Neural cell (in vitro differentiated cells): ENCODE measurements around the gene KLK10. TPM values are rescaled to one million over a fixed set of nuclear protein-coding genes. Genes with fewer than 3 reads are reported as not detected.

Experiments used
- H2AFZ ChIP-seq: fragments of 200-600, 300-800 bp; sonication (generic), shearing (Covaris generic); 2 replicates; pipeline ENCODE4 v1.6.0; 2014; ENCODE audit warnings: low read depth, mild to moderate bottlenecking, antibody characterized with exemption, low read length, moderate library complexity
- H3F3A ChIP-seq: fragments of 200-600 bp; shearing (Covaris generic); 2 replicates; pipeline ENCODE4 v1.6.1; 2016; ENCODE audit warnings: mild to moderate bottlenecking, moderate library complexity, mixed read lengths, antibody characterized with exemption, low read length; ENCODE audit not compliant: insufficient read depth, poor library complexity, severe bottlenecking
- H3K27ac ChIP-seq: fragments of 200-600, 300-800 bp; sonication (generic), shearing (Covaris generic); 2 replicates; pipeline ENCODE4 v1.5.1; 2014; ENCODE audit warnings: mild to moderate bottlenecking, low read length, moderate library complexity
- H3K27me3 ChIP-seq: fragments of 300-800, 200-600 bp; sonication (generic), shearing (Covaris generic); 2 replicates; pipeline ENCODE4 v1.6.0; 2014; ENCODE audit warnings: mild to moderate bottlenecking, low read depth, low read length, moderate library complexity; ENCODE audit not compliant: insufficient read depth
- H3K36me3 ChIP-seq: fragments of 300-800, 200-600 bp; sonication (generic), shearing (Covaris generic); 2 replicates; pipeline ENCODE4 v1.5.1; 2014; ENCODE audit warnings: mild to moderate bottlenecking, antibody characterized with exemption, low read length, moderate library complexity; ENCODE audit not compliant: insufficient read depth
- H3K4me2 ChIP-seq: fragments of 300-800, 200-600 bp; sonication (generic), shearing (Covaris generic); 2 replicates; pipeline ENCODE4 v1.6.0; 2014; ENCODE audit warnings: mild to moderate bottlenecking, low read length
- H3K4me3 ChIP-seq: fragments of 300-800, 200-600 bp; sonication (generic), shearing (Covaris generic); 2 replicates; pipeline ENCODE4 v1.5.1; 2014; ENCODE audit warnings: mild to moderate bottlenecking, low read length, moderate library complexity
- H3K79me2 ChIP-seq: fragments of 200-600 bp; shearing (Covaris generic); replicated peaks from 2 replicates; pipeline ENCODE4 v1.6.0; 2014; ENCODE audit warnings: mild to moderate bottlenecking, low read length, moderate library complexity; ENCODE audit not compliant: insufficient read depth
- H3K9ac ChIP-seq: fragments of 300-800, 200-600 bp; sonication (generic), shearing (Covaris generic); 2 replicates; pipeline ENCODE4 v1.6.1; 2016; ENCODE audit warnings: mild to moderate bottlenecking, low read length, mixed read lengths
- H3K9me2 ChIP-seq: fragments of 200-600 bp; shearing (Covaris generic); 2 replicates; pipeline ENCODE4 v1.6.1; 2016; ENCODE audit warnings: mild to moderate bottlenecking, low read length, mixed read lengths; ENCODE audit not compliant: insufficient read depth
- H3K9me3 ChIP-seq: fragments of 200-600, 300-800 bp; sonication (generic), shearing (Covaris generic); 2 replicates; pipeline ENCODE4 v1.6.1; 2016; ENCODE audit warnings: mild to moderate bottlenecking, mixed run types, low read length, moderate library complexity, mixed read lengths
- H4K20me1 ChIP-seq: fragments of 200-600 bp; shearing (Covaris generic); 2 replicates; pipeline ENCODE4 v1.6.1; 2016; ENCODE audit warnings: mild to moderate bottlenecking, mixed run types; ENCODE audit not compliant: insufficient read depth
- EP300 ChIP-seq: fragments of 450-650 bp; conservative IDR thresholded peaks from 2 replicates; pipeline ENCODE4 v1.6.1; 2014; ENCODE audit warnings: antibody characterized with exemption, mild to moderate bottlenecking, moderate library complexity; ENCODE audit not compliant: poor library complexity, severe bottlenecking
- EZH2 ChIP-seq: fragments of 200-600, 300-800 bp; shearing (Covaris generic), sonication (generic); IDR thresholded peaks from 2 replicates; pipeline ENCODE4 v1.6.1; 2014; ENCODE audit warnings: antibody characterized with exemption, low read length, borderline replicate concordance, mild to moderate bottlenecking; ENCODE audit not compliant: insufficient read depth, poor library complexity, severe bottlenecking
- MXI1 ChIP-seq: fragments of 450-650 bp; conservative IDR thresholded peaks from 2 replicates; pipeline ENCODE4 v1.6.1; 2014; ENCODE audit warnings: antibody characterized with exemption, mild to moderate bottlenecking; ENCODE audit not compliant: poor library complexity, severe bottlenecking
- POLR2AphosphoS5 ChIP-seq: IDR thresholded peaks from 2 replicates; pipeline ENCODE4 v1.6.1; 2012
- RAD21 ChIP-seq: fragments of 450-650 bp; conservative IDR thresholded peaks from 2 replicates; pipeline ENCODE4 v1.6.1; 2014; ENCODE audit warnings: antibody characterized with exemption, mild to moderate bottlenecking, moderate library complexity
- SMC3 ChIP-seq: fragments of 450-650 bp; conservative IDR thresholded peaks from 2 replicates; pipeline ENCODE4 v1.6.1; 2014; ENCODE audit warnings: antibody characterized with exemption, mild to moderate bottlenecking, moderate library complexity; ENCODE audit not compliant: poor library complexity
- TAF1 ChIP-seq: IDR thresholded peaks from 2 replicates; pipeline ENCODE4 v1.6.1; 2012; ENCODE audit warnings: low read depth
- polyA plus RNA-seq: library from polyadenylated mRNA; depleted of rRNA; stranded (reverse); fragments of >200 nt; gene quantifications from 2 replicates; pipeline ENCODE4 v1.2.3, GENCODE V29; 2014
- TF ChIP-seq, protein P1 (sequence below): fragments of 450-650 bp; IDR thresholded peaks from 2 replicates; pipeline ENCODE4 v1.5.1; 2014; ENCODE audit warnings: antibody characterized with exemption, mild to moderate bottlenecking, moderate library complexity; ENCODE audit not compliant: poor library complexity, severe bottlenecking
- TF ChIP-seq, protein P2 (sequence below): IDR thresholded peaks from 2 replicates; pipeline ENCODE4 v1.6.1; 2012; ENCODE audit warnings: borderline replicate concordance

KLK10 gene
- polyA plus RNA-seq, 1 donor from 2014 or later, result 0.73 TPM

DNA sequence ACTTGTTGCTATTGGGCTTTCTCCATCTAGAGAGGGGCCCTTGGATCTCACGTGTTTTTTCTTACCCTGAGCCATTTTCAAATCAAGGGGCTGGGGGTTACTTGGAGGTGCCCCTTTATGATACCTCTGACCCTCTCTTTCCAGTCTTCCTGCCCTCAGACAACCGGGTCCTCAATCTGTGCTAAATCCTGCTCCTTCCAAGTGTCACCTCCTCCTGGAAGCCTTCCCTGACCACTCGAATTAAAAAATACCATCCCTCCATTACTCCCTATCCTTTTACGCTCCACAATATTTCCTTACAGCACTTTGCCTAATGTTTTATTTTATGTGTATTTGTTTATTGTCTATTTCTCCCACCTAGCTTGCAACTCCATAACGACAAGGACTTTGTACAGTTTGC lies 21.4 kb downstream of the KLK10 start:
- no peaks in the 10 kb centered on the region for H3K9me3 ChIP-seq
- no peaks in the 10 kb centered on the region for H3K27me3 ChIP-seq
- no peaks in the 10 kb centered on the region for H3K79me2 ChIP-seq
- TF ChIP-seq, protein P1, sequence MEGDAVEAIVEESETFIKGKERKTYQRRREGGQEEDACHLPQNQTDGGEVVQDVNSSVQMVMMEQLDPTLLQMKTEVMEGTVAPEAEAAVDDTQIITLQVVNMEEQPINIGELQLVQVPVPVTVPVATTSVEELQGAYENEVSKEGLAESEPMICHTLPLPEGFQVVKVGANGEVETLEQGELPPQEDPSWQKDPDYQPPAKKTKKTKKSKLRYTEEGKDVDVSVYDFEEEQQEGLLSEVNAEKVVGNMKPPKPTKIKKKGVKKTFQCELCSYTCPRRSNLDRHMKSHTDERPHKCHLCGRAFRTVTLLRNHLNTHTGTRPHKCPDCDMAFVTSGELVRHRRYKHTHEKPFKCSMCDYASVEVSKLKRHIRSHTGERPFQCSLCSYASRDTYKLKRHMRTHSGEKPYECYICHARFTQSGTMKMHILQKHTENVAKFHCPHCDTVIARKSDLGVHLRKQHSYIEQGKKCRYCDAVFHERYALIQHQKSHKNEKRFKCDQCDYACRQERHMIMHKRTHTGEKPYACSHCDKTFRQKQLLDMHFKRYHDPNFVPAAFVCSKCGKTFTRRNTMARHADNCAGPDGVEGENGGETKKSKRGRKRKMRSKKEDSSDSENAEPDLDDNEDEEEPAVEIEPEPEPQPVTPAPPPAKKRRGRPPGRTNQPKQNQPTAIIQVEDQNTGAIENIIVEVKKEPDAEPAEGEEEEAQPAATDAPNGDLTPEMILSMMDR, result no peak
- no peak for TF ChIP-seq EP300
- no peak for TF ChIP-seq RAD21
- TF ChIP-seq MXI1, result no peak
- H3K36me3 ChIP-seq, result no peaks in the 10 kb centered on the region
- H3K9ac ChIP-seq, result no peak overlapping the region
- no peak overlapping the region for H2AFZ ChIP-seq
- H3K4me2 ChIP-seq, result no peak overlapping the region
- H3K9me2 ChIP-seq, result no peaks in the 10 kb centered on the region
- H3F3A ChIP-seq, result no peaks in the 10 kb centered on the region
- no peak overlapping the region for H3K4me3 ChIP-seq
- H4K20me1 ChIP-seq, result no peaks in the 10 kb centered on the region
- no peak overlapping the region for H3K27ac ChIP-seq

- Histone ChIP-seq H2AFZ (no peak overlapping the region), H3K4me3 (no peak overlapping the region), H3K36me3 (no peaks in the 10 kb centered on the region)
Measured at GRCh38 chr19:50994129-50994528, 25.4 kb downstream of the KLK10 start.

More at GRCh38 chr19:50994129-50994528, 25.4 kb downstream of the KLK10 start:
- Histone ChIP-seq H3K27me3 (no peaks in the 10 kb centered on the region), H4K20me1 (no peaks in the 10 kb centered on the region), H3K9me2 (no peaks in the 10 kb centered on the region), H3K9me3 (no peaks in the 10 kb centered on the region), H3K9ac (no peak overlapping the region), H3K27ac (no peak overlapping the region), H3K4me2 (no peak overlapping the region), H3K79me2 (no peaks in the 10 kb centered on the region), H3F3A (no peaks in the 10 kb centered on the region)
- TF ChIP-seq, protein P2, sequence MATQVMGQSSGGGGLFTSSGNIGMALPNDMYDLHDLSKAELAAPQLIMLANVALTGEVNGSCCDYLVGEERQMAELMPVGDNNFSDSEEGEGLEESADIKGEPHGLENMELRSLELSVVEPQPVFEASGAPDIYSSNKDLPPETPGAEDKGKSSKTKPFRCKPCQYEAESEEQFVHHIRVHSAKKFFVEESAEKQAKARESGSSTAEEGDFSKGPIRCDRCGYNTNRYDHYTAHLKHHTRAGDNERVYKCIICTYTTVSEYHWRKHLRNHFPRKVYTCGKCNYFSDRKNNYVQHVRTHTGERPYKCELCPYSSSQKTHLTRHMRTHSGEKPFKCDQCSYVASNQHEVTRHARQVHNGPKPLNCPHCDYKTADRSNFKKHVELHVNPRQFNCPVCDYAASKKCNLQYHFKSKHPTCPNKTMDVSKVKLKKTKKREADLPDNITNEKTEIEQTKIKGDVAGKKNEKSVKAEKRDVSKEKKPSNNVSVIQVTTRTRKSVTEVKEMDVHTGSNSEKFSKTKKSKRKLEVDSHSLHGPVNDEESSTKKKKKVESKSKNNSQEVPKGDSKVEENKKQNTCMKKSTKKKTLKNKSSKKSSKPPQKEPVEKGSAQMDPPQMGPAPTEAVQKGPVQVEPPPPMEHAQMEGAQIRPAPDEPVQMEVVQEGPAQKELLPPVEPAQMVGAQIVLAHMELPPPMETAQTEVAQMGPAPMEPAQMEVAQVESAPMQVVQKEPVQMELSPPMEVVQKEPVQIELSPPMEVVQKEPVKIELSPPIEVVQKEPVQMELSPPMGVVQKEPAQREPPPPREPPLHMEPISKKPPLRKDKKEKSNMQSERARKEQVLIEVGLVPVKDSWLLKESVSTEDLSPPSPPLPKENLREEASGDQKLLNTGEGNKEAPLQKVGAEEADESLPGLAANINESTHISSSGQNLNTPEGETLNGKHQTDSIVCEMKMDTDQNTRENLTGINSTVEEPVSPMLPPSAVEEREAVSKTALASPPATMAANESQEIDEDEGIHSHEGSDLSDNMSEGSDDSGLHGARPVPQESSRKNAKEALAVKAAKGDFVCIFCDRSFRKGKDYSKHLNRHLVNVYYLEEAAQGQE, result no peak
- TF ChIP-seq POLR2AphosphoS5 (no peak), EP300 (no peak), SMC3 (no peak), RAD21 (no peak), MXI1 (no peak), EZH2 (no peak), TAF1 (no peak)
- TF ChIP-seq, protein P1, result no peak
